ENCODE results near the gene FGFRL1. TPM values are rescaled to one million over a fixed set of nuclear protein-coding genes. Genes with fewer than 3 reads are reported as not detected.
"Not testable (repeated sequence)": the region's sequence is repeated elsewhere in the genome, so short reads cannot be mapped to it uniquely, and the experiment has no call there.

The FGFRL1 gene
- total RNA-seq, 1 experiment from 2014 or later, result 33.5 TPM

- no peaks in the 10 kb centered on the region for H3K9me3 Mint-ChIP-seq (ENCODE audit: unreplicated experiment)
- CTCF ChIA-PET, result interaction anchor here (0.8 to 1.1 kb wide), 2 partner anchors 19 to 20 kb away, joined by 3 to 7 read pairs; no protein-coding TSS in a partner anchor
- H3K27ac Mint-ChIP-seq (ENCODE audit: low read depth, unreplicated experiment), result no peak overlapping the region
- peak overlapping the region; percentile 43 for H3K4me3 Mint-ChIP-seq (ENCODE audit: unreplicated experiment)
- DNase-seq (ENCODE audit: unreplicated experiment), result no peak
- peaks cover 37% of the 10 kb centered on the region for H3K27me3 Mint-ChIP-seq (ENCODE audit: insufficient read depth, unreplicated experiment)
- POLR2A ChIA-PET, result interaction anchor here (1.0 to 1.6 kb wide), 3 partner anchors 28 to 236 kb away, joined by 3 to 6 read pairs (median 3); partner anchors contain the start of genes GAK and TMEM175
- TF ChIP-seq CTCF (IDR thresholded peaks at IDR 0.05; ENCODE audit: unreplicated experiment), result no peak
- no TSS peak for BruUV-seq (replicated peaks)
- H3K36me3 Mint-ChIP-seq (ENCODE audit: insufficient read depth, unreplicated experiment), result no peaks in the 10 kb centered on the region
- intact Hi-C loops (cut with micrococcal nuclease), result no loop called here
- H3K4me1 Mint-ChIP-seq (ENCODE audit: insufficient read depth, unreplicated experiment), result peaks cover 6% of the 10 kb centered on the region
These were observed 41.7 kb downstream of the FGFRL1 start for GRCh38 chr4:1053080-1053661.

GRCh38 chr4:1053891-1054290, 42.5 kb downstream of the FGFRL1 start:
- BruUV-seq (replicated peaks); H3K4me3 Mint-ChIP-seq (ENCODE audit: unreplicated experiment); H3K4me1 Mint-ChIP-seq (ENCODE audit: insufficient read depth, unreplicated experiment); H3K9me3 Mint-ChIP-seq (ENCODE audit: unreplicated experiment); DNase-seq (ENCODE audit: unreplicated experiment); intact Hi-C loops (cut with micrococcal nuclease); H3K36me3 Mint-ChIP-seq (ENCODE audit: insufficient read depth, unreplicated experiment); H3K27ac Mint-ChIP-seq (ENCODE audit: low read depth, unreplicated experiment): not testable (repeated sequence)
- ChIA-PET POLR2A (interaction anchor here (1.0 to 1.6 kb wide), 3 partner anchors 28 to 235 kb away, joined by 3 to 6 read pairs (median 3); partner anchors contain the start of genes GAK and TMEM175), CTCF (interaction anchor here (0.6 to 1.1 kb wide), 2 partner anchors 18 to 240 kb away, joined by 5 to 7 read pairs; no protein-coding TSS in a partner anchor)
- H3K27me3 Mint-ChIP-seq (ENCODE audit: insufficient read depth, unreplicated experiment), result peaks cover 42% of the 10 kb centered on the region

GRCh38 chr4:1054696-1055242, 43.3 kb downstream of the FGFRL1 start:
- intact Hi-C loops (cut with micrococcal nuclease); DNase-seq (ENCODE audit: unreplicated experiment); H3K4me3 Mint-ChIP-seq (ENCODE audit: unreplicated experiment); H3K9me3 Mint-ChIP-seq (ENCODE audit: unreplicated experiment); H3K4me1 Mint-ChIP-seq (ENCODE audit: insufficient read depth, unreplicated experiment); POLR2A ChIA-PET; H3K27ac Mint-ChIP-seq (ENCODE audit: low read depth, unreplicated experiment); BruUV-seq (replicated peaks); H3K36me3 Mint-ChIP-seq (ENCODE audit: insufficient read depth, unreplicated experiment): not testable (repeated sequence)
- CTCF ChIA-PET, result interaction anchor here (0.6 to 0.7 kb wide), 2 partner anchors 24 to 124 kb away, joined by 3 to 4 read pairs; no protein-coding TSS in a partner anchor
- H3K27me3 Mint-ChIP-seq (ENCODE audit: insufficient read depth, unreplicated experiment), result peaks cover 42% of the 10 kb centered on the region

GRCh38 chr4:1055243-1055701, 43.8 kb downstream of the FGFRL1 start:
- H3K9me3 Mint-ChIP-seq (ENCODE audit: unreplicated experiment); BruUV-seq (replicated peaks); H3K27ac Mint-ChIP-seq (ENCODE audit: low read depth, unreplicated experiment); DNase-seq (ENCODE audit: unreplicated experiment); intact Hi-C loops (cut with micrococcal nuclease); H3K36me3 Mint-ChIP-seq (ENCODE audit: insufficient read depth, unreplicated experiment); H3K4me1 Mint-ChIP-seq (ENCODE audit: insufficient read depth, unreplicated experiment); H3K4me3 Mint-ChIP-seq (ENCODE audit: unreplicated experiment); POLR2A ChIA-PET: not testable (repeated sequence)
- CTCF ChIA-PET, result interaction anchor here (0.7 kb wide), 1 partner anchor 124 kb away, joined by 3 read pairs; no protein-coding TSS in a partner anchor
- peaks cover 42% of the 10 kb centered on the region for H3K27me3 Mint-ChIP-seq (ENCODE audit: insufficient read depth, unreplicated experiment)

GRCh38 chr4:1055721-1056590, 44.5 kb downstream of the FGFRL1 start:
- BruUV-seq (replicated peaks), result no TSS peak
- intact Hi-C loops (cut with micrococcal nuclease), result no loop called here
- DNase-seq (ENCODE audit: unreplicated experiment), result no peak
- H3K27ac Mint-ChIP-seq (ENCODE audit: low read depth, unreplicated experiment), result no peak overlapping the region
- H3K4me1 Mint-ChIP-seq (ENCODE audit: insufficient read depth, unreplicated experiment), result peaks cover 6% of the 10 kb centered on the region
- peaks cover 42% of the 10 kb centered on the region for H3K27me3 Mint-ChIP-seq (ENCODE audit: insufficient read depth, unreplicated experiment)
- no peaks in the 10 kb centered on the region for H3K9me3 Mint-ChIP-seq (ENCODE audit: unreplicated experiment)
- ChIA-PET CTCF (interaction anchor here (0.6 kb wide), 1 partner anchor 107 kb away, joined by 3 read pairs; no protein-coding TSS in a partner anchor), POLR2A (no interaction called here)
- H3K4me3 Mint-ChIP-seq (ENCODE audit: unreplicated experiment), result no peak overlapping the region
- no peaks in the 10 kb centered on the region for H3K36me3 Mint-ChIP-seq (ENCODE audit: insufficient read depth, unreplicated experiment)
- no peak for TF ChIP-seq CTCF (IDR thresholded peaks at IDR 0.05; ENCODE audit: unreplicated experiment)

All from MCF 10A (cell line).